Astrocyte of the cerebellum (primary cell): ENCODE results near the gene NRCAM.

ENCODE experiments used
- DNase-seq: peaks from one replicate; pipeline ENCODE4 v3.0.0-alpha.2; 2011; ENCODE audit warnings: low read depth
- H3K4me3 ChIP-seq: 2 replicates; pipeline ENCODE4 v1.5.1; 2011; ENCODE audit warnings: mild to moderate bottlenecking, low read depth, low read length, moderate library complexity
- CTCF ChIP-seq: IDR thresholded peaks from 2 replicates; pipeline ENCODE4 v1.5.1; 2012; ENCODE audit warnings: low read length, low read depth, moderate library complexity, mild to moderate bottlenecking; ENCODE audit errors: missing control alignments
- in situ Hi-C: cut with HindIII; loops from 2 replicates; pipeline ENCODE4 v1.10.0; 2017; ENCODE audit warnings: low sequenced_read_pairs

NRCAM gene

DNA sequence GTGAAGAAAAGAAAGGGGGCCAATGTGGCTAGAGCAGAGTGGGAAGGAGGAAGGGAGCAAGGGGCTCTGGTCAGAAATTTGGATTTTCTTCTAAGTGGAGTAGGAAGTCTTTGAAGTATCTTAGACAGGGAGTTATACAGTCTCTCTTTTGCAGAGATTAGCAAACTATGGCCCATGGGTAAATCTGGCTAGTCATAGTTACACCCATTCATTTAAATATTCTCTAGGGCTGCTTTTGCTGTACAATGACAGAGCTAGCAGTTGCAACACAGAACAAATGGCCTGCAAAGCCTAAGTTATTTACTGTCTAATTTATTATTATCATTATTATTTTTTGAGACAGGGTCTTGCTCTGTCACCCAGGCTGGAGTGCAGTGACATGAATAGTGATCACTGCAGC lies 315.6 kb downstream of the NRCAM start:
- DNase-seq: no peak
- no peak overlapping the region for H3K4me3 ChIP-seq
- TF ChIP-seq CTCF: no peak
- in situ Hi-C loops: no loop called here

- in situ Hi-C loops: loop anchor here (5.0 kb wide), 1 partner anchor 47 kb away; no protein-coding TSS in a partner anchor
These were observed 317.3 kb downstream of the NRCAM start for GRCh38 chr7:108138911-108139310.

GRCh38 chr7:108137993-108138392 lies 318.2 kb downstream of the NRCAM start:
- no peak for DNase-seq
- no peak for TF ChIP-seq CTCF
- in situ Hi-C loops: loop anchor here (5.0 kb wide), 1 partner anchor 46 kb away; no protein-coding TSS in a partner anchor
- no peak overlapping the region for H3K4me3 ChIP-seq

More at GRCh38 chr7:108138911-108139310, 317.3 kb downstream of the NRCAM start:
- no peak for DNase-seq
- no peak overlapping the region for H3K4me3 ChIP-seq
- TF ChIP-seq CTCF: no peak

DNA sequence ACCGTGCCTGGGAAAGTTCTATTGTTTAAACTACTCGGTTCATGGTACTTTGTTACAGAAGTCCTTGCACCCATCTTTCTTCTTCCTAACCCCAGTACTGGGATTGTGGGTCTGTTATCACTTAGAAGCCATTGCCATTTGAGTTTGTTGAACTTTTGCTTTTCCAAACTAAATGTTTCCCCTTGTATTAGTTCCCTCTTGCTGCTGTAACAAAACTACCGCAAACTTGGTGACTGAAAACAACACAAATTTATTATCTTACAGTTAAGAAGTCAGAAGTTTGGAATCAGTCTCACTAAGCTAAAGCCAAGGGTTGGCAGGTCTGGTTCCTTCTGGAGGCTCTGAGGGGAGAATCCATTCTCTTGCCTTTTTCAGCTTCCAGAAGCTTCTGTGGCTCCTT lies 319.2 kb downstream of the NRCAM start:
- in situ Hi-C loops: loop anchor here (5.0 kb wide), 1 partner anchor 45 kb away; no protein-coding TSS in a partner anchor
- DNase-seq: no peak
- TF ChIP-seq CTCF: no peak
- no peak overlapping the region for H3K4me3 ChIP-seq

GRCh38 chr7:108136191-108136688 lies 320.0 kb downstream of the NRCAM start:
- no peak overlapping the region for H3K4me3 ChIP-seq
- in situ Hi-C loops: loop anchor here (5.0 kb wide), 1 partner anchor 44 kb away; no protein-coding TSS in a partner anchor
- no peak for DNase-seq
- no peak for TF ChIP-seq CTCF

GRCh38 chr7:108135446-108136190 lies 320.6 kb downstream of the NRCAM start:
- in situ Hi-C loops: loop anchor here (5.0 kb wide), 1 partner anchor 43 kb away; no protein-coding TSS in a partner anchor
- H3K4me3 ChIP-seq: no peak overlapping the region
- TF ChIP-seq CTCF: no peak
- no peak for DNase-seq
